Naive thymus-derived CD4-positive, alpha-beta T cell (primary cell): ENCODE results near the gene ARID3C. TPM values are rescaled to one million over a fixed set of nuclear protein-coding genes. Genes with fewer than 3 reads are reported as not detected.

Experiments used
- ATAC-seq: fragments of 150-1000 bp; cut with Tn5 transposase; 2 replicates; pipeline ENCODE4 v1.10.0; 2021; ENCODE audit warnings: mild to moderate bottlenecking, moderate library complexity
- CTCF ChIA-PET: fragments of 350-600 bp; sonication (Branson Sonifier 250); formaldehyde crosslinking; loops from one replicate; lab custom pipeline; 2021; ENCODE audit warnings: antibody characterized with exemption; lab: Charles Lee
- POLR2A ChIA-PET: fragments of 350-600 bp; sonication (Branson Sonifier 250); formaldehyde crosslinking; loops from one replicate; lab custom pipeline; 2021; ENCODE audit warnings: antibody characterized with exemption, inconsistent platforms; lab: Charles Lee
- DNase-seq, 9 donors: peaks; one replicate each; pipeline versions ENCODE4 v3.0.0 to v3.0.0-alpha.2; 2020 to 2022; ENCODE audit warnings: mixed read lengths in 1 of 9
- H3K27ac ChIP-seq: one replicate; pipeline ENCODE4 v1.7.0; 2013; ENCODE audit warnings: mild to moderate bottlenecking, low read depth, low read length, moderate library complexity
- H3K27me3 ChIP-seq, 2 donors: one replicate each; pipeline ENCODE4 v1.7.0; 2013; ENCODE audit warnings: low read length in 2 of 2, mild to moderate bottlenecking in 2 of 2, moderate library complexity in 2 of 2; ENCODE audit not compliant: control insufficient read depth in 2 of 2, insufficient read depth in 2 of 2
- H3K36me3 ChIP-seq, 3 experiments: 1 replicate in 2 of 3; 2 replicates in 1 of 3; pipeline ENCODE4 v1.7.0; 2013; ENCODE audit warnings: low read length in 3 of 3, mild to moderate bottlenecking in 3 of 3, moderate library complexity in 1 of 3; ENCODE audit not compliant: insufficient read depth in 3 of 3, control insufficient read depth in 2 of 3
- H3K4me1 ChIP-seq, 2 donors: one replicate each; pipeline ENCODE4 v1.7.0; 2013; ENCODE audit warnings: low read length in 2 of 2, mild to moderate bottlenecking in 2 of 2, moderate library complexity in 1 of 2; ENCODE audit not compliant: control insufficient read depth in 2 of 2, insufficient read depth in 2 of 2
- H3K4me3 ChIP-seq: 2 replicates; pipeline ENCODE4 v1.7.0; 2013; ENCODE audit warnings: mild to moderate bottlenecking, low read length
- H3K9me3 ChIP-seq, 3 experiments: 1 replicate in 2 of 3; 2 replicates in 1 of 3; pipeline ENCODE4 v1.7.0; 2013; ENCODE audit warnings: low read length in 3 of 3; ENCODE audit not compliant: control insufficient read depth in 2 of 3
- H3K27ac Mint-ChIP-seq, 9 donors: one replicate each; pipeline ENCODE4 v1.8.0; 2020 to 2022; ENCODE audit warnings: mixed read lengths in 9 of 9, mild to moderate bottlenecking in 8 of 9, moderate library complexity in 5 of 9, inconsistent platforms in 2 of 9
- H3K27me3 Mint-ChIP-seq, 5 donors: one replicate each; pipeline ENCODE4 v1.8.0; 2021 to 2022; ENCODE audit warnings: mixed read lengths in 5 of 5, mild to moderate bottlenecking in 1 of 5
- H3K36me3 Mint-ChIP-seq, 5 donors: one replicate each; pipeline ENCODE4 v1.8.0; 2020 to 2022; ENCODE audit warnings: mixed read lengths in 5 of 5, mild to moderate bottlenecking in 3 of 5, inconsistent platforms in 1 of 5
- H3K4me1 Mint-ChIP-seq, 7 donors: one replicate each; pipeline ENCODE4 v1.8.0; 2020 to 2022; ENCODE audit warnings: mixed read lengths in 7 of 7, mild to moderate bottlenecking in 3 of 7, inconsistent platforms in 1 of 7
- H3K4me3 Mint-ChIP-seq, 10 donors: one replicate each; pipeline ENCODE4 v1.8.0; 2020 to 2022; ENCODE audit warnings: mild to moderate bottlenecking in 10 of 10, mixed read lengths in 10 of 10, moderate library complexity in 6 of 10, inconsistent platforms in 2 of 10
- H3K9me3 Mint-ChIP-seq, 11 donors: one replicate each; pipeline ENCODE4 v1.8.0; 2020 to 2022; ENCODE audit warnings: mixed read lengths in 11 of 11, mild to moderate bottlenecking in 4 of 11, inconsistent platforms in 1 of 11, moderate library complexity in 1 of 11
- intact Hi-C, 2 donors: fragments of 100-400 bp; cut with micrococcal nuclease; formaldehyde crosslinking; loops; one replicate each; pipeline ENCODE4 v1.15.1; 2023
- polyA plus RNA-seq, 2 donors: library from polyadenylated mRNA; unstranded; fragments of 300-500 nt; fragmentation: Illumina TruSeq; gene quantifications; one replicate each; pipeline ENCODE4 v1.2.3, GENCODE V29; 2021
- total RNA-seq, 6 experiments: library from RNA in 5 of 6; stranded (reverse) in 5 of 6; gene quantifications; 1 replicate in 5 of 6; 2 replicates in 1 of 6; pipeline ENCODE4 v1.2.3 and lab custom pipeline; 2021 to 2026

ARID3C gene
- total and polyA plus RNA-seq, 7 experiments from 2014 or later: 0.27 to 0.36 TPM; not detected in 5

GRCh38 chr9:34606190-34606589 lies 22.7 kb downstream of the ARID3C start:
- Mint-ChIP-seq H3K4me3 (no peak overlapping the region), H3K27ac (no peak overlapping the region), H3K4me1 (peaks cover under 1 to 14% (median 9%) of the 10 kb centered on the region in 7 donors), H3K9me3 (peaks cover 0 to 2% (median 0%) of the 10 kb centered on the region in 11 donors), H3K36me3 (no peaks in the 10 kb centered on the region), H3K27me3 (peaks cover 0 to 10% (median 5%) of the 10 kb centered on the region in 5 donors)
- H3K36me3 ChIP-seq: no peaks in the 10 kb centered on the region
- no peaks in the 10 kb centered on the region for H3K9me3 ChIP-seq
- ATAC-seq: no peak
- no peak overlapping the region for H3K27ac ChIP-seq
- POLR2A ChIA-PET: no interaction called here
- CTCF ChIA-PET: interaction anchor here (1.0 to 1.5 kb wide), 2 partner anchors 8 to 12 kb away, joined by 4 read pairs; no protein-coding TSS in a partner anchor
- no peak for DNase-seq
- no peak overlapping the region for H3K4me3 ChIP-seq
- H3K4me1 ChIP-seq: peaks cover 3 to 7% of the 10 kb centered on the region in 2 donors
- H3K27me3 ChIP-seq: no peaks in the 10 kb centered on the region
- intact Hi-C loops: no loop called here

- Mint-ChIP-seq H3K27me3 (peaks cover 0 to 20% (median 5%) of the 10 kb centered on the region in 5 donors), H3K27ac (no peak overlapping the region), H3K9me3 (peaks cover 0 to 2% (median 0%) of the 10 kb centered on the region in 11 donors), H3K4me3 (no peak overlapping the region), H3K36me3 (no peaks in the 10 kb centered on the region), H3K4me1 (peaks cover 0 to 2% (median 0%) of the 10 kb centered on the region in 7 donors)
- ATAC-seq (peak; percentile 92), DNase-seq (peak; percentile 53 to 78 (median 71))
- no peak overlapping the region for H3K4me3 ChIP-seq
- no peaks in the 10 kb centered on the region for H3K9me3 ChIP-seq
- ChIA-PET POLR2A (interaction anchor here (0.6 kb wide), 1 partner anchor 217 kb away, joined by 3 read pairs; no protein-coding TSS in a partner anchor), CTCF (interaction anchor here (0.6 to 2.3 kb wide), 7 partner anchors 12 to 201 kb away, joined by 3 to 17 read pairs (median 6); partner anchors contain the start of genes CCL27 and DCTN3)
- H3K27ac ChIP-seq: no peak overlapping the region
- no peaks in the 10 kb centered on the region for H3K36me3 ChIP-seq
- intact Hi-C loops: loop anchor here (1.0 to 2.0 kb wide), 7 partner anchors 9 to 347 kb away; partner anchors contain the start of genes KIF24 (in 1 of the 2), NUDT2 (in 1 of the 2) and RPP25L (in 1 of the 2)
- no peaks in the 10 kb centered on the region for H3K27me3 ChIP-seq
- no peaks in the 10 kb centered on the region for H3K4me1 ChIP-seq
These were observed 25.1 kb downstream of the ARID3C start for GRCh38 chr9:34603610-34604231.

GRCh38 chr9:34601937-34602573 lies 26.8 kb downstream of the ARID3C start:
- intact Hi-C loops: loop anchor here in 1 of 2 donors (2.0 kb wide), 2 partner anchors 273 to 345 kb away; partner anchors contain the start of genes KIF24 and NUDT2
- peaks cover 0 to 2% (median 0%) of the 10 kb centered on the region in 11 donors for H3K9me3 Mint-ChIP-seq
- ChIA-PET CTCF (interaction anchor here (0.6 to 2.3 kb wide), 7 partner anchors 10 to 200 kb away, joined by 3 to 17 read pairs (median 3); partner anchors contain the start of gene DCTN3), POLR2A (no interaction called here)
- peaks cover 0 to 2% (median 0%) of the 10 kb centered on the region in 7 donors for H3K4me1 Mint-ChIP-seq
- H3K36me3 Mint-ChIP-seq: no peaks in the 10 kb centered on the region
- no peak overlapping the region for H3K27ac Mint-ChIP-seq
- peaks cover 5 to 24% (median 6%) of the 10 kb centered on the region in 5 donors for H3K27me3 Mint-ChIP-seq
- H3K4me3 Mint-ChIP-seq: no peak overlapping the region
- ATAC-seq: no peak
- Histone ChIP-seq H3K4me3 (no peak overlapping the region), H3K9me3 (no peaks in the 10 kb centered on the region), H3K27ac (no peak overlapping the region), H3K36me3 (no peaks in the 10 kb centered on the region), H3K27me3 (no peaks in the 10 kb centered on the region), H3K4me1 (no peaks in the 10 kb centered on the region)
- DNase-seq: no peak

GRCh38 chr9:34600908-34601307 lies 28.0 kb downstream of the ARID3C start:
- intact Hi-C loops: no loop called here
- Mint-ChIP-seq H3K27me3 (peaks cover 11 to 32% (median 12%) of the 10 kb centered on the region in 5 donors), H3K4me3 (no peak overlapping the region), H3K36me3 (no peaks in the 10 kb centered on the region), H3K9me3 (peaks cover 0 to 4% (median 0%) of the 10 kb centered on the region in 11 donors), H3K27ac (no peak overlapping the region), H3K4me1 (peaks cover 0 to 2% (median 0%) of the 10 kb centered on the region in 7 donors)
- ATAC-seq: no peak
- Histone ChIP-seq H3K27ac (no peak overlapping the region), H3K9me3 (no peaks in the 10 kb centered on the region), H3K36me3 (no peaks in the 10 kb centered on the region), H3K4me1 (no peaks in the 10 kb centered on the region), H3K4me3 (no peak overlapping the region), H3K27me3 (no peaks in the 10 kb centered on the region)
- ChIA-PET CTCF (interaction anchor here (0.8 kb wide), 1 partner anchor 269 kb away, joined by 5 read pairs; no protein-coding TSS in a partner anchor), POLR2A (interaction anchor here (0.7 kb wide), 1 partner anchor 10 kb away, joined by 3 read pairs; no protein-coding TSS in a partner anchor)
- DNase-seq: no peak

GRCh38 chr9:34599546-34599945 lies 29.3 kb downstream of the ARID3C start:
- no peaks in the 10 kb centered on the region for H3K27me3 ChIP-seq
- DNase-seq: no peak
- Mint-ChIP-seq H3K9me3 (peaks cover 0 to 4% (median 0%) of the 10 kb centered on the region in 11 donors), H3K27me3 (peaks cover 11 to 32% (median 18%) of the 10 kb centered on the region in 5 donors), H3K4me1 (peaks cover 0 to 2% (median 0%) of the 10 kb centered on the region in 7 donors), H3K27ac (no peak overlapping the region), H3K36me3 (no peaks in the 10 kb centered on the region), H3K4me3 (no peak overlapping the region)
- no peak overlapping the region for H3K4me3 ChIP-seq
- no peak overlapping the region for H3K27ac ChIP-seq
- intact Hi-C loops: loop anchor here in 1 of 2 donors (10.0 kb wide), 1 partner anchor 195 kb away; no protein-coding TSS in a partner anchor
- ChIA-PET POLR2A (interaction anchor here (0.9 kb wide), 1 partner anchor 10 kb away, joined by 3 read pairs; no protein-coding TSS in a partner anchor), CTCF (interaction anchor here (0.6 to 1.7 kb wide), 7 partner anchors 12 to 484 kb away, joined by 3 to 6 read pairs (median 3); partner anchors contain the start of genes GALT and RPP25L)
- no peaks in the 10 kb centered on the region for H3K9me3 ChIP-seq
- no peak for ATAC-seq
- no peaks in the 10 kb centered on the region for H3K36me3 ChIP-seq
- H3K4me1 ChIP-seq: no peaks in the 10 kb centered on the region

- H3K4me3 Mint-ChIP-seq: no peak overlapping the region
- peaks cover 0 to 24% (median 18%) of the 10 kb centered on the region in 7 donors for H3K4me1 Mint-ChIP-seq
- Histone ChIP-seq H3K4me1 (peaks cover 0 to 13% of the 10 kb centered on the region in 2 donors), H3K27ac (no peak overlapping the region), H3K36me3 (no peaks in the 10 kb centered on the region), H3K4me3 (no peak overlapping the region), H3K9me3 (no peaks in the 10 kb centered on the region), H3K27me3 (peaks cover 4 to 17% of the 10 kb centered on the region in 2 donors)
- ATAC-seq: no peak
- ChIA-PET CTCF (no interaction called here), POLR2A (no interaction called here)
- intact Hi-C loops: loop anchor here (5.0 to 10.0 kb wide), 4 partner anchors 38 to 262 kb away; partner anchors contain the start of genes DNAI1 (in 1 of the 2) and FAM219A (in 1 of the 2)
- peaks cover 0 to 2% (median 0%) of the 10 kb centered on the region in 11 donors for H3K9me3 Mint-ChIP-seq
- H3K27me3 Mint-ChIP-seq: peaks cover 30 to 61% (median 44%) of the 10 kb centered on the region in 5 donors
- no peak overlapping the region for H3K27ac Mint-ChIP-seq
- DNase-seq: no peak
- peaks cover 0 to 5% (median 0%) of the 10 kb centered on the region in 5 donors for H3K36me3 Mint-ChIP-seq
These were observed 34.7 kb downstream of the ARID3C start for GRCh38 chr9:34594177-34594576.
